Measurements from ENCODE around the gene MYO9B.
"Not testable (repeated sequence)": the region's sequence is repeated elsewhere in the genome, so short reads cannot be mapped to it uniquely, and the experiment has no call there.

Gene MYO9B

GRCh38 chr19:17148130-17148529 is 72.6 kb downstream of the MYO9B start:
- DNase-seq, result no peak

GRCh38 chr19:17149393-17150135 is 74.0 kb downstream of the MYO9B start:
- no peak for DNase-seq

GRCh38 chr19:17153996-17154395 is 78.4 kb downstream of the MYO9B start:
- no peak for DNase-seq

GRCh38 chr19:17155251-17155650 is 79.7 kb downstream of the MYO9B start:
- DNase-seq, result no peak

- no peak for DNase-seq
These were observed 80.8 kb downstream of the MYO9B start for GRCh38 chr19:17156296-17156946.

- no peak for DNase-seq
These were observed 81.3 kb downstream of the MYO9B start for GRCh38 chr19:17156947-17157302.

GRCh38 chr19:17158584-17158983 is 83.0 kb downstream of the MYO9B start:
- no peak for DNase-seq

GRCh38 chr19:17159466-17160393 is 84.2 kb downstream of the MYO9B start:
- DNase-seq, result no peak

- DNase-seq, result peak; percentile 32
These were observed 85.3 kb downstream of the MYO9B start for GRCh38 chr19:17160908-17161307.

GRCh38 chr19:17162131-17162530 is 86.6 kb downstream of the MYO9B start:
- not testable (repeated sequence) for DNase-seq

GRCh38 chr19:17162580-17162979 is 87.0 kb downstream of the MYO9B start:
- no peak for DNase-seq

- no peak for DNase-seq
These were observed 88.1 kb downstream of the MYO9B start for GRCh38 chr19:17163652-17164051.

- no peak for DNase-seq
These were observed 89.1 kb downstream of the MYO9B start for GRCh38 chr19:17164639-17165038.

GRCh38 chr19:17165715-17166114 is 90.1 kb downstream of the MYO9B start:
- no peak for DNase-seq

GRCh38 chr19:17170538-17171297 is 95.1 kb downstream of the MYO9B start:
- DNase-seq, result peak; percentile 26

- DNase-seq, result no peak
These were observed 96.3 kb downstream of the MYO9B start for GRCh38 chr19:17171874-17172273.

- DNase-seq, result no peak
These were observed 97.2 kb downstream of the MYO9B start for GRCh38 chr19:17172624-17173345.

GRCh38 chr19:17178291-17178690 is 102.7 kb downstream of the MYO9B start:
- no peak for DNase-seq

GRCh38 chr19:17180997-17181702 is 105.6 kb downstream of the MYO9B start:
- no peak for DNase-seq

- peak; percentile 34 for DNase-seq
These were observed 107.7 kb downstream of the MYO9B start for GRCh38 chr19:17183271-17183761.

GRCh38 chr19:17183858-17184321 is 108.3 kb downstream of the MYO9B start:
- DNase-seq, result peak; percentile 28

Measured in CD4-positive, alpha-beta T cell treated with Interleukin-12 subunit alpha and Interleukin-12 subunit beta, for 1 hour (primary cell).